Mucosa of descending colon (tissue), 3 donors: ENCODE measurements around the gene STK40. TPM values are rescaled to one million over a fixed set of nuclear protein-coding genes. Genes with fewer than 3 reads are reported as not detected.
A peak's percentile ranks its signal among the peaks of the same experiment; 100 is the strongest.

Experiments
- ATAC-seq: fragments of 200-7000 bp; cut with Tn5 transposase; one replicate; pipeline ENCODE4 v1.9.1; 2020; ENCODE audit warnings: mild to moderate bottlenecking, moderate library complexity
- DNase-seq, 3 donors: peaks; one replicate each; pipeline ENCODE4 v3.0.0-alpha.2; 2020
- H3K36me3 ChIP-seq: fragments of 200-600 bp; one replicate; pipeline ENCODE4 v1.8.0; 2021; ENCODE audit warnings: low read depth, mild to moderate bottlenecking
- H3K4me1 ChIP-seq: fragments of 200-600 bp; one replicate; pipeline ENCODE4 v1.8.0; 2021; ENCODE audit warnings: low read depth, mild to moderate bottlenecking
- H3K4me3 ChIP-seq: fragments of 200-600 bp; one replicate; pipeline ENCODE4 v1.8.0; 2021; ENCODE audit warnings: mild to moderate bottlenecking
- H3K9me3 ChIP-seq: fragments of 200-600 bp; one replicate; pipeline ENCODE4 v1.8.0; 2021; ENCODE audit warnings: mild to moderate bottlenecking
- CTCF ChIP-seq: fragments of 200-600 bp; IDR thresholded peaks from one replicate; pipeline ENCODE4 v1.8.0; 2022; ENCODE audit warnings: antibody characterized with exemption, mild to moderate bottlenecking
- intact Hi-C, 2 donors: fragments of 100-400 bp; cut with DNase I in 1 of 2; cut with micrococcal nuclease in 1 of 2; formaldehyde crosslinking; loops; one replicate each; pipeline versions ENCODE4 v1.11.0 to v1.11.1; 2022; cut with DNase I, micrococcal nuclease
- total RNA-seq, 3 donors: library from RNA; stranded (reverse); fragmentation: NEBNext Ultra II Directional in 2 of 3; extraction: Animal tissue kit (Norgen Biotek cat#: 25700) in 2 of 3; gene quantifications; one replicate each; pipeline versions ENCODE4 v1.2.1 to v1.2.4, GENCODE V29; 2021 to 2023
- donor health status: DM: no; HTN: no; CAD: no; lungs with moderate emphysema.
- donor health status: DM: no; HTN: no; CAD: no.
- donor health status: DM: no; HTN: yes; CAD: no.

The STK40 gene
- total RNA-seq, 3 donors from 2014 or later = 51.5 to 85.0 (median 59.4) TPM

GRCh38 chr1:36306902-36307456 is 78.7 kb downstream of the STK40 start:
- intact Hi-C loops = no loop called here
- TF ChIP-seq CTCF = no peak
- DNase-seq (peak; percentile 95 to 97 (median 96)), ATAC-seq (peak; percentile 96)
- Histone ChIP-seq H3K4me1 (peaks cover 11% of the 10 kb centered on the region), H3K9me3 (no peaks in the 10 kb centered on the region), H3K4me3 (peak overlapping the region; percentile 54), H3K36me3 (peaks cover 1% of the 10 kb centered on the region)

GRCh38 chr1:36306210-36306901 is 79.4 kb downstream of the STK40 start, which contains the start of gene SH3D21:
Gene SH3D21 (plus strand): TSS chr1:36306368. CDS start chr1:36306421, 53 bp downstream.
- TF ChIP-seq CTCF = no peak
- Histone ChIP-seq H3K9me3 (no peaks in the 10 kb centered on the region), H3K4me1 (peaks cover 11% of the 10 kb centered on the region), H3K36me3 (peaks cover 8% of the 10 kb centered on the region), H3K4me3 (peak within 1 kb of the TSS; percentile 54)
- intact Hi-C loops = no loop called here
- peak; percentile 81 to 88 (median 87) for DNase-seq
- peak; percentile 85 for ATAC-seq

GRCh38 chr1:36305915-36306209 is 79.9 kb downstream of the STK40 start:
- no peaks in the 10 kb centered on the region for H3K9me3 ChIP-seq
- H3K4me3 ChIP-seq = no peak overlapping the region
- no peak for TF ChIP-seq CTCF
- H3K4me1 ChIP-seq = peaks cover 11% of the 10 kb centered on the region
- DNase-seq (no peak), ATAC-seq (peak; percentile 0)
- H3K36me3 ChIP-seq = peaks cover 13% of the 10 kb centered on the region
- intact Hi-C loops = no loop called here

- Histone ChIP-seq H3K4me3 (no peak overlapping the region), H3K4me1 (peaks cover 11% of the 10 kb centered on the region), H3K36me3 (peaks cover 13% of the 10 kb centered on the region), H3K9me3 (no peaks in the 10 kb centered on the region)
- peak; percentile 27 for ATAC-seq
- no peak for TF ChIP-seq CTCF
- intact Hi-C loops = no loop called here
- DNase-seq = no peak
Observed at GRCh38 chr1:36304970-36305914, 80.5 kb downstream of the STK40 start.

GRCh38 chr1:36304521-36304920 is 81.2 kb downstream of the STK40 start:
- H3K4me3 ChIP-seq = no peak overlapping the region
- H3K36me3 ChIP-seq = peaks cover 13% of the 10 kb centered on the region
- peaks cover 16% of the 10 kb centered on the region for H3K4me1 ChIP-seq
- peak in 1 of 3 donors; percentile 38 for DNase-seq
- no peak for ATAC-seq
- no peaks in the 10 kb centered on the region for H3K9me3 ChIP-seq
- intact Hi-C loops = no loop called here
- no peak for TF ChIP-seq CTCF
